GM06990 (cell line): ENCODE data around the gene MMP21.

Experiments
- DNase-seq: peaks from one replicate; pipeline ENCODE4 v3.0.0-alpha.2; 2011; ENCODE audit not compliant: insufficient read length; ENCODE audit errors: extremely low read depth
- H3K27me3 ChIP-seq: replicated peaks from 2 replicates; pipeline ENCODE4 v1.6.0; 2011; ENCODE audit warnings: low read length; ENCODE audit not compliant: control insufficient read depth, insufficient read depth
- H3K36me3 ChIP-seq: 2 replicates; pipeline ENCODE4 v1.5.1; 2011; ENCODE audit warnings: low read length; ENCODE audit not compliant: control insufficient read depth, insufficient read depth
- H3K4me3 ChIP-seq: replicated peaks from 2 replicates; pipeline ENCODE4 v1.5.1; 2011; ENCODE audit warnings: low read depth, mild to moderate bottlenecking, control low read depth, low read length
- CTCF ChIP-seq: IDR thresholded peaks from 2 replicates; pipeline ENCODE4 v1.5.1; 2011; ENCODE audit warnings: low read length, control low read depth, mild to moderate bottlenecking, inconsistent platforms; ENCODE audit not compliant: insufficient read depth, poor library complexity, severe bottlenecking

Gene MMP21

GRCh38 chr10:125775491-125776106 is at the start of gene MMP21:
Gene MMP21 (minus strand): TSS chr10:125775821. CDS start chr10:125775821, 0 bp downstream.
- no peak for TF ChIP-seq CTCF
- Histone ChIP-seq H3K4me3 (no peak within 1 kb of the TSS), H3K27me3 (no peaks in the 10 kb centered on the region; the same call in 1 of the 2 replicates), H3K36me3 (no peaks in the 10 kb centered on the region)
- DNase-seq: no peak

GRCh38 chr10:125824736-125825135 is 49.1 kb upstream of the MMP21 start:
- TF ChIP-seq CTCF: no peak
- Histone ChIP-seq H3K36me3 (peaks cover 13% of the 10 kb centered on the region), H3K27me3 (no peaks in the 10 kb centered on the region), H3K4me3 (peak overlapping the region; percentile 91)
- no peak for DNase-seq

GRCh38 chr10:125823663-125824251 is 48.1 kb upstream of the MMP21 start:
- H3K4me3 ChIP-seq: peak overlapping the region; percentile 91
- H3K36me3 ChIP-seq: peaks cover 7% of the 10 kb centered on the region
- no peak for TF ChIP-seq CTCF
- peak; percentile 12 for DNase-seq
- H3K27me3 ChIP-seq: no peaks in the 10 kb centered on the region

GRCh38 chr10:125822878-125823662 is 47.4 kb upstream of the MMP21 start, which contains the start of the genes BCCIP and UROS:
Gene BCCIP (plus strand): TSS chr10:125823546. CDS start chr10:125823558, 12 bp downstream.
Gene UROS (minus strand): TSS chr10:125823258. CDS start chr10:125816499, 6,759 bp downstream.
- peak; percentile 92 for DNase-seq
- peak within 1 kb of the TSS; percentile 91 for H3K4me3 ChIP-seq
- peaks cover 1% of the 10 kb centered on the region for H3K36me3 ChIP-seq
- no peak for TF ChIP-seq CTCF
- H3K27me3 ChIP-seq: no peaks in the 10 kb centered on the region

GRCh38 chr10:125820701-125821100 is 45.1 kb upstream of the MMP21 start:
- no peak for TF ChIP-seq CTCF
- H3K36me3 ChIP-seq: no peaks in the 10 kb centered on the region; the same call in 1 of the 2 replicates
- no peak for DNase-seq
- H3K4me3 ChIP-seq: peak overlapping the region; percentile 5; the same call in 1 of the 2 replicates
- H3K27me3 ChIP-seq: no peaks in the 10 kb centered on the region
